Stomach (tissue), 4 donors: ENCODE data around the gene RNF148.

Experiments used
- POLR2A ChIP-seq, 4 donors: fragments of 450-650 bp; IDR thresholded peaks; one replicate each; pipeline ENCODE4 v1.6.1; 2016; ENCODE audit warnings: antibody characterized with exemption in 4 of 4, control low read depth in 2 of 4, mild to moderate bottlenecking in 1 of 4, moderate library complexity in 1 of 4
- TF ChIP-seq, protein P1 (sequence below), 7 experiments: fragments of 450-650 bp in 4 of 7; fragments of 200-600 bp in 3 of 7; sonication (generic) in 3 of 7; IDR thresholded peaks; one replicate each; pipeline ENCODE4 v1.5.1; 2016 to 2019; ENCODE audit warnings: antibody characterized with exemption in 7 of 7, control low read depth in 2 of 7, mild to moderate bottlenecking in 1 of 7

- TF ChIP-seq, protein P1, sequence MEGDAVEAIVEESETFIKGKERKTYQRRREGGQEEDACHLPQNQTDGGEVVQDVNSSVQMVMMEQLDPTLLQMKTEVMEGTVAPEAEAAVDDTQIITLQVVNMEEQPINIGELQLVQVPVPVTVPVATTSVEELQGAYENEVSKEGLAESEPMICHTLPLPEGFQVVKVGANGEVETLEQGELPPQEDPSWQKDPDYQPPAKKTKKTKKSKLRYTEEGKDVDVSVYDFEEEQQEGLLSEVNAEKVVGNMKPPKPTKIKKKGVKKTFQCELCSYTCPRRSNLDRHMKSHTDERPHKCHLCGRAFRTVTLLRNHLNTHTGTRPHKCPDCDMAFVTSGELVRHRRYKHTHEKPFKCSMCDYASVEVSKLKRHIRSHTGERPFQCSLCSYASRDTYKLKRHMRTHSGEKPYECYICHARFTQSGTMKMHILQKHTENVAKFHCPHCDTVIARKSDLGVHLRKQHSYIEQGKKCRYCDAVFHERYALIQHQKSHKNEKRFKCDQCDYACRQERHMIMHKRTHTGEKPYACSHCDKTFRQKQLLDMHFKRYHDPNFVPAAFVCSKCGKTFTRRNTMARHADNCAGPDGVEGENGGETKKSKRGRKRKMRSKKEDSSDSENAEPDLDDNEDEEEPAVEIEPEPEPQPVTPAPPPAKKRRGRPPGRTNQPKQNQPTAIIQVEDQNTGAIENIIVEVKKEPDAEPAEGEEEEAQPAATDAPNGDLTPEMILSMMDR (IDR thresholded peaks at IDR 0.05), result no peak
- no peak for TF ChIP-seq POLR2A (IDR thresholded peaks at IDR 0.05)
These were observed 3.7 kb downstream of the RNF148 start, which contains the start of gene RNF133 for GRCh38 chr7:122699017-122699416.
